Lung (tissue), 12 donors: ENCODE measurements around the gene ACHE. TPM values are rescaled to one million over a fixed set of nuclear protein-coding genes. Genes with fewer than 3 reads are reported as not detected.

Source experiments
- ATAC-seq: fragments of 200-7000 bp; cut with Tn5 transposase; one replicate; pipeline ENCODE4 v1.9.1; 2020; ENCODE audit warnings: moderate number of reproducible peaks; ENCODE audit not compliant: insufficient read depth, low FRiP score
- DNase-seq, 3 donors: peaks; one replicate each; pipeline ENCODE4 v3.0.0-alpha.2; 2013 to 2017
- H3K27ac ChIP-seq, 2 donors: one replicate each; pipeline ENCODE4 v1.5.1; 2013; ENCODE audit warnings: mild to moderate bottlenecking in 2 of 2, moderate library complexity in 2 of 2, control low read depth in 1 of 2, inconsistent platforms in 1 of 2, low read depth in 1 of 2, low read length in 1 of 2
- H3K27me3 ChIP-seq, 3 donors: one replicate each; pipeline ENCODE4 v1.5.1; 2013; ENCODE audit warnings: low read length in 2 of 3; ENCODE audit not compliant: control insufficient read depth in 3 of 3, insufficient read depth in 3 of 3
- H3K36me3 ChIP-seq, 4 donors: one replicate each; pipeline ENCODE4 v1.5.1; 2013; ENCODE audit warnings: low read length in 4 of 4, mild to moderate bottlenecking in 1 of 4, moderate library complexity in 1 of 4; ENCODE audit not compliant: control insufficient read depth in 4 of 4, insufficient read depth in 4 of 4
- H3K4me1 ChIP-seq, 5 donors: one replicate each; pipeline ENCODE4 v1.5.1; 2013; ENCODE audit warnings: low read length in 5 of 5, mild to moderate bottlenecking in 2 of 5, moderate library complexity in 1 of 5; ENCODE audit not compliant: control insufficient read depth in 5 of 5, insufficient read depth in 5 of 5
- H3K4me3 ChIP-seq: one replicate; pipeline ENCODE4 v1.5.1; 2013; ENCODE audit warnings: mild to moderate bottlenecking, control low read depth, moderate library complexity
- H3K9ac ChIP-seq, 2 donors: one replicate each; pipeline ENCODE4 v1.5.1; 2013; ENCODE audit warnings: low read length in 2 of 2, control low read depth in 1 of 2; ENCODE audit not compliant: insufficient read depth in 1 of 2
- H3K9me3 ChIP-seq, 4 donors: one replicate each; pipeline ENCODE4 v1.5.1; 2013; ENCODE audit warnings: low read length in 3 of 4, mild to moderate bottlenecking in 1 of 4, moderate library complexity in 1 of 4; ENCODE audit not compliant: control insufficient read depth in 4 of 4, insufficient read depth in 3 of 4
- WGBS, 2 donors: extraction: QIAGEN DNeasy Blood & Tissue Kit; methylation state at CpG; one replicate each; pipeline ENCODE4 v1.1.7; 2013; 5-methylcytosine and 5-hydroxymethylcytosine counted together
- polyA plus RNA-seq, 2 donors: library from polyadenylated mRNA; stranded (reverse); fragments of 200-250 nt; gene quantifications; one replicate each; pipeline ENCODE4 v1.2.1, GENCODE V29; 2013
- total RNA-seq, 2 donors: library from RNA; depleted of rRNA in 1 of 2; stranded (reverse); fragments of >200 nt in 1 of 2; gene quantifications; one replicate each; pipeline ENCODE4 v1.2.1, GENCODE V29; 2014 to 2021
- TF ChIP-seq, protein P1 (sequence below): IDR thresholded peaks from 2 replicates; pipeline ENCODE4 v1.5.1; 2012; ENCODE audit warnings: mild to moderate bottlenecking; ENCODE audit errors: control extremely low read depth, extremely low read depth
- donor health status: control.
- donor health status: control.
- donor health status: Bipolar disorder and iron deficiency.
- donor health status: healthy.
- donor health status: DM: yes; HTN: yes; CAD: no.

The ACHE gene
- total and polyA plus RNA-seq, 4 donors = 2.6 to 8.2 (median 6.7) TPM

DNA sequence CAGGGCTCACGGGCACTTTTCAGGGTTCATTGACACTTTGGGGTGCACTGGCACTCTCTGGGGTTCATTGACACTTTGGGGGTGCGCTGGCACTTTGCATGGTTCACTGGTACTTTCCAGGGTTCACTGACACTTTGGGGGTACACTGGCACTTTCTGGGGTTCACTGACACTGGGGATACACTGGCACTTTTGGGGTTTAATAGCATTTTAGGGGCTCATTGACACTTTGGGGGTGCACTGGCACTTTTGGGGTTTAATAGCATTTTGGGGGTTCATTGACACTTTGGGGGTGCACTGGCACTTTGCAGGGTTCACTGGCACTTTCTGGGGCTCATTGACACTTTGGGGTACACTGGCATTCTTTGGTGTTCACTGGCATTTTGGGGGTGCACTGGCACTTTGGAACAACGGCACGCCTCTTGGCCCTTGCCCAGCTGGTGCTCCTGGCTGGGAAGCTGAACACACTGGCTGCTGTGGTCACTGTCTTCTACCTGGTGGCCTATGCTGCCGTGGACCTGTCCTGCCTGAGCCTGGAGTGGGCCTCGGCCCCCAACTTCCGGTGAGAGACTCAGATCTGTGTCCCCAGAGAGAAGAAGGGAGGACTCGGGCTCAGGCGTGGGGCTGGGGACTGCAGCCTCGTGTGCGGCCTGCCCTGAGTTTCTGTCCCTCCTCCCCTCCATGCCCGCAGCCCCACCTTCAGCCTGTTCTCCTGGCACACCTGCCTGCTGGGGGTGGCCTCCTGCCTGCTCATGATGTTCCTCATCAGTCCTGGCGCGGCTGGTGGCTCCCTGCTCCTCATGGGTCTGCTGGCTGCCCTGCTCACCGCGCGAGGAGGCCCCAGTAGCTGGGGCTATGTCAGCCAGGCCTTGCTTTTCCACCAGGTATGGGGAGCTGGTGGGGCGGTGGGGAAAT is 34.7 kb downstream of the ACHE start:
- DNase-seq (no peak), ATAC-seq (no peak)
- TF ChIP-seq, protein P1, sequence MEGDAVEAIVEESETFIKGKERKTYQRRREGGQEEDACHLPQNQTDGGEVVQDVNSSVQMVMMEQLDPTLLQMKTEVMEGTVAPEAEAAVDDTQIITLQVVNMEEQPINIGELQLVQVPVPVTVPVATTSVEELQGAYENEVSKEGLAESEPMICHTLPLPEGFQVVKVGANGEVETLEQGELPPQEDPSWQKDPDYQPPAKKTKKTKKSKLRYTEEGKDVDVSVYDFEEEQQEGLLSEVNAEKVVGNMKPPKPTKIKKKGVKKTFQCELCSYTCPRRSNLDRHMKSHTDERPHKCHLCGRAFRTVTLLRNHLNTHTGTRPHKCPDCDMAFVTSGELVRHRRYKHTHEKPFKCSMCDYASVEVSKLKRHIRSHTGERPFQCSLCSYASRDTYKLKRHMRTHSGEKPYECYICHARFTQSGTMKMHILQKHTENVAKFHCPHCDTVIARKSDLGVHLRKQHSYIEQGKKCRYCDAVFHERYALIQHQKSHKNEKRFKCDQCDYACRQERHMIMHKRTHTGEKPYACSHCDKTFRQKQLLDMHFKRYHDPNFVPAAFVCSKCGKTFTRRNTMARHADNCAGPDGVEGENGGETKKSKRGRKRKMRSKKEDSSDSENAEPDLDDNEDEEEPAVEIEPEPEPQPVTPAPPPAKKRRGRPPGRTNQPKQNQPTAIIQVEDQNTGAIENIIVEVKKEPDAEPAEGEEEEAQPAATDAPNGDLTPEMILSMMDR = no peak
- 95 to 97% methylated on average over 18 of the region's 18 CpGs for whole genome bisulfite sequencing, 2 donors
- H3K9me3 ChIP-seq = no peaks in the 10 kb centered on the region
- no peak overlapping the region for H3K9ac ChIP-seq
- peaks cover 0 to 35% (median 7%) of the 10 kb centered on the region in 4 donors for H3K36me3 ChIP-seq
- H3K27me3 ChIP-seq = no peaks in the 10 kb centered on the region
- no peaks in the 10 kb centered on the region for H3K4me1 ChIP-seq
- H3K27ac ChIP-seq = no peak overlapping the region
- H3K4me3 ChIP-seq = no peak overlapping the region

DNA sequence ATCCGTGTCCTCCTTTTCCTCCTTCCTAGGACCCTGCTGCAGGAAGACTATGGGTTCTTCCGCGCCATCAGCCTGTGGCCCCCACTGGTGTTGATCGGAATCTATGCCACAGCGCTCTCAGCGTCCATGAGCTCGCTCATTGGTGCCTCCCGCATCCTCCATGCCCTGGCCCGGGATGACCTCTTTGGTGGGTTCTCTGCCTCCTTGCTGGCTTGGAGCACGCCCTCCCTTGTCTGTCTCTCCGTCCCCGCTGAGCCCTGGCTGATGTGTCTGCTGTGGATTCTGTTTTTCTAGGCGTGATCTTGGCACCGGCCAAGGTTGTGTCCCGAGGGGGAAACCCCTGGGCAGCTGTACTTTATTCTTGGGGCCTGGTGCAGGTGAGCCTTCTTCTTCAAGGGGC is 35.8 kb downstream of the ACHE start:
- Histone ChIP-seq H3K36me3 (peaks cover 0 to 40% (median 9%) of the 10 kb centered on the region in 4 donors), H3K9ac (no peak overlapping the region), H3K27ac (no peak overlapping the region), H3K4me3 (no peak overlapping the region), H3K9me3 (no peaks in the 10 kb centered on the region), H3K4me1 (no peaks in the 10 kb centered on the region), H3K27me3 (no peaks in the 10 kb centered on the region)
- WGBS, 2 donors = 90% methylated on average over 15 of the region's 15 CpGs
- TF ChIP-seq, protein P1 = no peak
- DNase-seq = no peak
- ATAC-seq = no peak

DNA sequence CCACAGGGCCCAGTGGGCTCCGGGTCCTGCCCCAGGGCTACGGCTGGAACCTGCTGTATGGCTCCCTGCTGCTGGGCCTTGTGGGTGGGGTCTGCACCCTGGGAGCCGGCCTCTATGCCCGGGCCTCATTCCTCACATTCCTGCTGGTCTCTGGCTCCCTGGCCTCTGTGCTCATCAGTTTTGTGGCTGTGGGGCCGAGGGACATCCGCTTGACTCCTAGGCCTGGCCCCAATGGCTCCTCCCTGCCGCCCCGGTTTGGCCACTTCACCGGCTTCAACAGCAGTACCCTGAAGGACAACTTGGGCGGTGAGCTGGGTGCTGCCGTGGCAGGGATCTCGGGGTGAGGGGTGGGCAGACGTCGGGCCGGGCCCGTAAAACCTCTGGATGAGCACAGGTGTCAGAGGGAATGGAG is 38.8 kb downstream of the ACHE start:
- DNase-seq = no peak
- no peak for ATAC-seq
- Histone ChIP-seq H3K9me3 (no peaks in the 10 kb centered on the region), H3K4me1 (peaks cover 0 to 11% (median 4%) of the 10 kb centered on the region in 5 donors), H3K4me3 (no peak overlapping the region), H3K27me3 (no peaks in the 10 kb centered on the region), H3K9ac (no peak overlapping the region), H3K36me3 (peaks cover 0 to 32% (median 9%) of the 10 kb centered on the region in 4 donors), H3K27ac (no peak overlapping the region)
- TF ChIP-seq, protein P1 = no peak
- WGBS, 2 donors = 91% methylated on average over 14 to 16 of the region's 16 CpGs
